Mesendoderm (in vitro differentiated cells): ENCODE measurements around the gene DOK4.
A peak's percentile ranks its signal among the peaks of the same experiment; 100 is the strongest.

ENCODE experiments used
- DNase-seq: peaks from one replicate; pipeline ENCODE4 v3.0.0; 2013
- H2AK5ac ChIP-seq: 2 replicates; pipeline ENCODE4 v1.6.1; 2013; ENCODE audit warnings: low read length, inconsistent platforms
- H2BK120ac ChIP-seq: 2 replicates; pipeline ENCODE4 v1.6.1; 2013; ENCODE audit warnings: low read depth, mild to moderate bottlenecking, low read length, moderate library complexity, mixed read lengths
- H2BK15ac ChIP-seq: replicated peaks from 2 replicates; pipeline ENCODE4 v1.6.1; 2013; ENCODE audit warnings: low read depth, mild to moderate bottlenecking, moderate library complexity
- H2BK5ac ChIP-seq: 2 replicates; pipeline ENCODE4 v1.6.1; 2013; ENCODE audit warnings: low read length, inconsistent platforms
- H3K18ac ChIP-seq: 2 replicates; pipeline ENCODE4 v1.6.1; 2013; ENCODE audit warnings: mild to moderate bottlenecking, low read length, mixed read lengths
- H3K23ac ChIP-seq: one replicate; pipeline ENCODE4 v1.6.1; 2013; ENCODE audit warnings: low read length
- H3K27ac ChIP-seq: 2 replicates; pipeline ENCODE4 v1.5.1; 2013; ENCODE audit warnings: low read depth, mild to moderate bottlenecking, inconsistent platforms, low read length, moderate library complexity
- H3K27me3 ChIP-seq: 2 replicates; pipeline ENCODE4 v1.6.1; 2013; ENCODE audit warnings: low read length, control low read depth, mild to moderate bottlenecking, inconsistent platforms; ENCODE audit not compliant: insufficient read depth, poor library complexity
- H3K36me3 ChIP-seq: 2 replicates; pipeline ENCODE4 v1.6.1; 2013; ENCODE audit warnings: low read length, inconsistent platforms; ENCODE audit not compliant: control insufficient read depth, insufficient read depth
- H3K4ac ChIP-seq: one replicate; pipeline ENCODE4 v1.6.1; 2013; ENCODE audit warnings: low read depth, mild to moderate bottlenecking, low read length, moderate library complexity
- H3K4me1 ChIP-seq: 2 replicates; pipeline ENCODE4 v1.6.1; 2013; ENCODE audit warnings: low read depth, low read length, inconsistent platforms; ENCODE audit not compliant: control insufficient read depth
- H3K4me2 ChIP-seq: 2 replicates; pipeline ENCODE4 v1.6.1; 2013; ENCODE audit warnings: low read length
- H3K4me3 ChIP-seq: 2 replicates; pipeline ENCODE4 v1.5.1; 2013; ENCODE audit warnings: mild to moderate bottlenecking, low read length
- H3K56ac ChIP-seq: one replicate; pipeline ENCODE4 v1.6.1; 2013; ENCODE audit warnings: low read length
- H3K79me1 ChIP-seq: 2 replicates; pipeline ENCODE4 v1.6.1; 2013; ENCODE audit warnings: low read length, inconsistent platforms
- H3K79me2 ChIP-seq: 2 replicates; pipeline ENCODE4 v1.6.1; 2013; ENCODE audit warnings: mild to moderate bottlenecking, low read length; ENCODE audit not compliant: control insufficient read depth, insufficient read depth
- H3K9ac ChIP-seq: 2 replicates; pipeline ENCODE4 v1.6.1; 2013; ENCODE audit warnings: low read length, inconsistent platforms
- H4K5ac ChIP-seq: one replicate; pipeline ENCODE4 v1.6.1; 2013; ENCODE audit warnings: low read length
- H4K8ac ChIP-seq: one replicate; pipeline ENCODE4 v1.6.1; 2013; ENCODE audit warnings: low read depth, mild to moderate bottlenecking, control low read depth, low read length, moderate library complexity
- WGBS: extraction: QIAGEN DNeasy Blood & Tissue Kit; methylation state at CpG from one replicate; pipeline ENCODE4 v1.1.7; 2013; ENCODE audit warnings: low lambda C conversion rate, missing lambda C conversion rate; ENCODE audit not compliant: insufficient coverage; ENCODE audit errors: extremely low coverage; 5-methylcytosine and 5-hydroxymethylcytosine counted together

DOK4 gene

DNA sequence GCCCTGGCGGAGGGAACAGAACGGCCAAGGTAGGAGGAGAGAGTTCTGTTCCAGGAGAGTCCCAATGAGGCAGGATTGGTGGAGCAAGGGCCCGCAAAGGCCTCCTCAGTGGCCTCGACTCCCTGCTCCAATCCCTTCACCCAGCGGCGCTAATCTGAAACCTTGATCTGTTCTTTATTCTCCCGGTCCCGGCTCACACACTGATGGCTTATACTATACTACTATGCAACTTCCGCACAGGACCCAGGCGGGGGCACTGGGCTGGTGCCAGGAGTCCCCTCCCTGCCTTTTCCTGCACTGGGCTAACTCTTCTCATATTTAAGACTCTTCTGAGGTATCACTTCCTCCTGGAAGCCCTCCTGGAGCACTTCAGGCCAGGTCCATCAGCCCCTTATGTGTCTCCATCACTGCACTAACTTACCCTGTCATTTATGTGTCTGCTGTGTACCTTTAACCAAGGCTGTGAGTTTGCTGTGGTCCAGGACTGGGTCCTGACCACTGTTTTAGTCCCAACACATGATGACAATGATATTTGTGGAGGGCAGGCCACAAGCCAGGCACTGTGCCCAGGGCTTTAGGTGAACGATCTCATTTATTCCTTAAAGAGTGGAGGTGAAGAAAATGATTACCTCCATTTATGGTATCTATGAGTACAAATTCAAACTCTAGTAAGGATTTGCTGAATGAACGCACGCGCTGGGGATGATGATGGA lies 43.3 kb upstream of the DOK4 start:
- no peak for DNase-seq

DNA sequence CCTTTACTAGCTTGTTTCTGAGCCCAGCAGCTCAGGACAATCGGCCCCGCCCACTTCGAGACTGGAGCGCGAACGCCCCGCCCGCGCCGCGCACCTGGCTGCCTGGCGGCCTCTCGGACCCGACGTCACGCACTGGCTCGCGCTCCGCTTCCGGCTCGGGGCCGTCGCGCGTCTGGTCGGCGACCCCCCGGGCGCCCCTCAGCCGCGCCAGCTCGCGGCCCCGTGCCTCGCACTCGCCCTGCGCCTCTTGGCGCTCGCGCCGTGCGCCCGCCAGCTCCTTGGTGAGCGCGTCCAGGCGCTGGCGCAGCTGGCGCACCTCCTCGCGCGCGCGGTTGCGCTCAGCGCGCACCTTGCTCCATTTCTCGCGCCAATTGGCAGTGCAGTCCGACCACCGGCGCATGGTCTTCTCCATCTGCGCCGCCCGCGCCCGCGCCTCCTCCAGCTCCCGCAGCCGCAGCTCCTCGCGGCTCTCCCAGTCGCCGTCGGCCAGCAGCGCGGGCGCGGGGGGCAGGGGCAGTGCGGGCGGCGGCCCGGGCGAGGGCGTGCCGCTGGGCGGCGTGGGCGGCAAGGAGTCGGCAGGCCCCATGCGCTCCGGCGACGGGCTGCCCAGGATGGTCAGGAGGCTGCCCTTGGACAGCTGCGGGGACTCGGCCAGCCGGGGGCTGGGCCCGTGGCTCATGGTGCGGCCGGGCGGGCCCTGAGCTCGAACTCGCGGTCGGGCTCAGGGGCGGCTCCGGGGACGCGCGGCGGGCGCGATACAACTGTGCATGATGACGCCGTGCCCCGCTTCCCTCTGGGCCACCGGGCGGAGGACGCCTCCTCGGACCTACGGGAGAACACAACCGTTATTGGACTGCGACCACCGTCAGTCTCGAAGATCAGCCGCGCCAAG lies 42.5 kb upstream of the DOK4 start:
- DNase-seq, result peak; percentile 83
- no CpG with 5 or more reads among the region's 126 CpGs for WGBS
- no peaks in the 10 kb centered on the region for H3K36me3 ChIP-seq
- peaks cover 6% of the 10 kb centered on the region for H3K4me1 ChIP-seq
- H3K4me2 ChIP-seq, result peak overlapping the region; percentile 87
- H3K9ac ChIP-seq, result peak overlapping the region; percentile 74
- no peak overlapping the region for H4K8ac ChIP-seq
- H3K56ac ChIP-seq, result peak overlapping the region; percentile 81
- H4K5ac ChIP-seq, result no peak overlapping the region
- no peak overlapping the region for H3K4ac ChIP-seq
- H3K27ac ChIP-seq, result no peak overlapping the region
- H3K79me1 ChIP-seq, result peaks cover 5% of the 10 kb centered on the region
- no peak overlapping the region for H2BK5ac ChIP-seq
- H3K18ac ChIP-seq, result no peak overlapping the region
- no peak overlapping the region for H2BK120ac ChIP-seq
- H2AK5ac ChIP-seq, result no peak overlapping the region
- H3K79me2 ChIP-seq, result no peaks in the 10 kb centered on the region
- H3K27me3 ChIP-seq, result no peaks in the 10 kb centered on the region
- H3K23ac ChIP-seq, result no peak overlapping the region
- H3K4me3 ChIP-seq, result peak overlapping the region; percentile 44
- no peak overlapping the region for H2BK15ac ChIP-seq

More for the DNA sequence above, 43.3 kb upstream of the DOK4 start:
- Histone ChIP-seq H3K4me2 (peak overlapping the region; percentile 87), H3K23ac (no peak overlapping the region), H3K36me3 (no peaks in the 10 kb centered on the region), H2BK5ac (no peak overlapping the region), H3K4ac (no peak overlapping the region), H3K79me1 (peaks cover 5% of the 10 kb centered on the region), H3K27ac (no peak overlapping the region), H3K4me3 (no peak overlapping the region), H3K56ac (peak overlapping the region; percentile 81), H3K27me3 (no peaks in the 10 kb centered on the region), H3K18ac (no peak overlapping the region), H2BK120ac (no peak overlapping the region), H3K4me1 (peaks cover 6% of the 10 kb centered on the region), H3K79me2 (no peaks in the 10 kb centered on the region), H3K9ac (peak overlapping the region; percentile 74), H2BK15ac (no peak overlapping the region), H4K5ac (no peak overlapping the region), H4K8ac (no peak overlapping the region), H2AK5ac (no peak overlapping the region)
- no CpG with 5 or more reads among the region's 14 CpGs for WGBS

DNA sequence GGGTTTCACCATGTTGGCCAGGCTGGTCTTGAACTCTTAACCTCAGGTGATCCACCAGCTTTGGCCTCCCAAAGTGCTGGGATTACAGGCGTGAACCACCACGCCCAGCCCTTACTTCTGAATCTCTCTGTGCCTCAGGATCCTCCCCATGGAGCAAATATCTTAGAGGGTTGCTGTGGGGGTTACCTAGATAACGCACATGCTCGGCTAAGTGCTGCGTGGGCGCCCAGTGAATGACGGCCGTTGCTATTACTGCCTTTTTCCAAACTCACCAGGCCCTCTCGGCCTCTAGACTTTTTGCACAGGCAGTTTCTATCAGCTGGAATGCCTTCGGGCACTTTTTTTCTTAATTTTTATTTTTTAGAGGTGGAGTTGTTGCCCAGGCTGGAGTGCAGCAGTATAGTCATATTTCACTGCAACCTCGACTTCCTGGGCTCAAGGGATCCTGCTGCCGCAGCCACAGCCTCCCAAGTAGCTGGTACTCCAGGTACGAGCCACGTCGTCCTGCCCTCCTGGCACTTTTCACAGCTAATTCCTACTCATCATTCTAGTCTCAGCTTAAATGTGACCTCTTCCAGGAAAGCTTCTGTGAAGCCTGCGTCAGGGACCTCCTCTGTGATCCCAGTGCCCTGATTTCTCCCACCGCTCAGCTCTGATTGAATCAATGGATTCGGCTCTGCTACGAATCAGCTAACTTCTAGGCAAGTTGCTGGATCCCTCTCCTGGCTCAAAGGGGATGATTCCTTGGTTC lies 41.5 kb upstream of the DOK4 start:
- H3K9ac ChIP-seq, result peak overlapping the region; percentile 53
- H3K4me1 ChIP-seq, result peaks cover 6% of the 10 kb centered on the region
- peak overlapping the region; percentile 35 for H3K56ac ChIP-seq
- H3K27ac ChIP-seq, result no peak overlapping the region
- no peak overlapping the region for H2BK120ac ChIP-seq
- H2AK5ac ChIP-seq, result no peak overlapping the region
- H3K23ac ChIP-seq, result no peak overlapping the region
- no CpG with 5 or more reads among the region's 19 CpGs for WGBS
- no peak overlapping the region for H2BK15ac ChIP-seq
- H3K4me2 ChIP-seq, result no peak overlapping the region
- peaks cover 5% of the 10 kb centered on the region for H3K79me1 ChIP-seq
- no peak overlapping the region for H3K4ac ChIP-seq
- H4K8ac ChIP-seq, result no peak overlapping the region
- no peaks in the 10 kb centered on the region for H3K36me3 ChIP-seq
- no peak overlapping the region for H3K4me3 ChIP-seq
- no peaks in the 10 kb centered on the region for H3K27me3 ChIP-seq
- no peak overlapping the region for H3K18ac ChIP-seq
- no peaks in the 10 kb centered on the region for H3K79me2 ChIP-seq
- no peak for DNase-seq
- no peak overlapping the region for H4K5ac ChIP-seq
- H2BK5ac ChIP-seq, result no peak overlapping the region

DNA sequence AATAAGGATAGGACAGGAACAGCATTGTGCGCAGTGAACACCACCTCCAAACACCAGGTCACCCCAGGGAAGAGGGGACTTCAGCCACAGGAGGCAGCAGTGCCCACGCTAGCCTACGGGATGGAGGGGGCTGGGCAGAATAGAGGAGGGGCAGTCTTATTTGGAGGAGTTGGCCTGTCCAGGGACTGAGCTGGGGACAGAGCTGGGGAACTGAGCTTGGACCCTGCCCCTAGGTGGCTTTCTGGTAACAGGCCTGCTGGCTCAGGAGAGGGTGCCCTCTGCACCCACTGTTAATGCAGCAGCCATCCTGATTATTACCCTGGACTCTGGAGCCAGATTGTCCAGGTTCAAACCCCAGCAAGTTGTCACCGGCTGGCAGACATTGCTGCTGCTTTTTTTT lies 40.7 kb upstream of the DOK4 start:
- no peak for DNase-seq
- H3K4ac ChIP-seq, result no peak overlapping the region
- no peak overlapping the region for H3K23ac ChIP-seq
- H2BK5ac ChIP-seq, result no peak overlapping the region
- H3K27ac ChIP-seq, result no peak overlapping the region
- H3K27me3 ChIP-seq, result no peaks in the 10 kb centered on the region
- no peak overlapping the region for H3K4me3 ChIP-seq
- WGBS, result no CpG with 5 or more reads among the region's 4 CpGs
- no peak overlapping the region for H3K9ac ChIP-seq
- no peak overlapping the region for H4K5ac ChIP-seq
- H2BK120ac ChIP-seq, result no peak overlapping the region
- peaks cover 2% of the 10 kb centered on the region for H3K4me1 ChIP-seq
- no peak overlapping the region for H3K18ac ChIP-seq
- no peak overlapping the region for H3K4me2 ChIP-seq
- H3K79me2 ChIP-seq, result no peaks in the 10 kb centered on the region
- H2BK15ac ChIP-seq, result no peak overlapping the region
- H2AK5ac ChIP-seq, result no peak overlapping the region
- no peak overlapping the region for H4K8ac ChIP-seq
- no peaks in the 10 kb centered on the region for H3K36me3 ChIP-seq
- no peak overlapping the region for H3K56ac ChIP-seq
- peaks cover 2% of the 10 kb centered on the region for H3K79me1 ChIP-seq

DNA sequence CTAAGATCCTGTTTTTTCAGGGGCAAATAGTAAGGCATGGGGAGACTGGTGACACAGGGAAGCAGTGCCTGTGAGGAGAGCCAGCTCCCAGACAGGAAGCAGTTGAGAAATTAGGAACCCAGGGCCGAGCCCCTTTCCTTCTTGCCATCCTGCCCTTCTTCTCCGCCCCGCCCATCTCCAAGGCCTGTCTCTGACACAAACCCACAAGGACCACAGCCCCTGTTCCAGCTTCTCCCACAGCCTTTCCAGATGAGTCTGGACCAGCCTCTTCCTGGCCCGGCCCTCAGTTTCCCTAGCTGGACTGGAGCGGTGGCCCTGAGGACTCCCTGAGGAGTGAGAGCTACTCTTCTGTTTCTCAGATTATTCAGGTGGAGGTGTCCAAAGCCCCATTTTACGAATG lies 40.2 kb upstream of the DOK4 start:
- Histone ChIP-seq H2AK5ac (no peak overlapping the region), H3K4me1 (peaks cover 2% of the 10 kb centered on the region), H2BK120ac (no peak overlapping the region), H3K9ac (no peak overlapping the region), H3K4ac (no peak overlapping the region), H4K8ac (no peak overlapping the region), H3K27ac (no peak overlapping the region), H2BK5ac (no peak overlapping the region), H2BK15ac (no peak overlapping the region), H3K36me3 (no peaks in the 10 kb centered on the region), H3K79me2 (no peaks in the 10 kb centered on the region), H3K23ac (no peak overlapping the region), H3K4me2 (no peak overlapping the region), H3K79me1 (no peaks in the 10 kb centered on the region), H3K56ac (no peak overlapping the region), H4K5ac (no peak overlapping the region), H3K4me3 (no peak overlapping the region), H3K27me3 (no peaks in the 10 kb centered on the region), H3K18ac (no peak overlapping the region)
- WGBS, result no CpG with 5 or more reads among the region's 6 CpGs
- DNase-seq, result no peak
